NK-92 (cell line): ENCODE data around the gene REPS1.
"Not testable (repeated sequence)": the region's sequence is repeated elsewhere in the genome, so short reads cannot be mapped to it uniquely, and the experiment has no call there.

Experiments
- DNase-seq: peaks from one replicate; lab custom pipeline; 2025; ENCODE audit not compliant: unreplicated experiment; lab: John Stamatoyannopoulos, UW

REPS1 gene

GRCh38 chr6:138971601-138972000 lies 16.5 kb downstream of the REPS1 start:
- DNase-seq: no peak

DNA sequence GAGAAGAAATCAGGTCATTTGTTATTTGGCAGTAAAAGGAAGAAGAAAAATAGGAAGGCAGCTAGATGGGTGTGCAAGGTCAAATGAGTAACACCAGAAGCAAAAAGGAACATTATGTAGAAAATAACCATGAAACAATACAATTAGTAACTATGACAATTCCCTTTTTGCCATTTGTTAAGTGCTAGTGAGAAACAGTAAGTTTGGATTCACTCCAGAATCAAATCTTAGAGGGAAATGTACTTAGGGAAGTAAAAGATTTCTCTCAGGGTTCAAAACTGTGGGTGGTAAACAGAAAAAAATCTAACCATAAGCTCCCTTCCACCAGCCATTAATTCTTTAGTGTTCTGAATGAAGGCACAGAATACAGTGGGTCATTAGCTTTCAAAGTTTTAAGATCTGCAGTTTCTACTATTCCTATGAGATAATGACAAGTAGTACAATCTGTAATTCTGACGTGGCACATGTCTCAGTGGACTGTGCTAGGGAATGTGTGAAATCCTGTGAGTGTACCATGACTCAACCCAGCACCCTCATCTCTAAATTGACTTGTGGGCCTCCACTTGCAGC lies 17.1 kb downstream of the REPS1 start:
- no peak for DNase-seq

DNA sequence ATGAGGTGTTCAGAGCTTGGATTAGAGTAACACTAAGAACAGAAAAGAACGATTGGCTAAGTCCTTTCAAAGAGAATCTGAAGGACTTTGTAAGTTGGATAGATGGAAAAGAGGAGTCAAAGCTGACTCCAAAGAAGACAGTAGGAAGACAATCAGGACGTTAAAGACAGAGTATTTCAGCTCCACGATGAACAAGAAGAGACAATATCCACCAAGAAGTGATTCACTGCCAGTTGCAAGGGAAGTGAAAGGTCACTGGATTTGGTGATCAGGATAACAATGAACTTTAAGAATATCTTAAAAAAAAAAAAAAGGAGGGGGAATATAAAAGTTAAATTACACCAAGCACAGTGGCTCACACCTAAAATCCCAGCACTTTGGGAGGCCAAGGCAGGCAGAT lies 17.9 kb downstream of the REPS1 start:
- no peak for DNase-seq

DNA sequence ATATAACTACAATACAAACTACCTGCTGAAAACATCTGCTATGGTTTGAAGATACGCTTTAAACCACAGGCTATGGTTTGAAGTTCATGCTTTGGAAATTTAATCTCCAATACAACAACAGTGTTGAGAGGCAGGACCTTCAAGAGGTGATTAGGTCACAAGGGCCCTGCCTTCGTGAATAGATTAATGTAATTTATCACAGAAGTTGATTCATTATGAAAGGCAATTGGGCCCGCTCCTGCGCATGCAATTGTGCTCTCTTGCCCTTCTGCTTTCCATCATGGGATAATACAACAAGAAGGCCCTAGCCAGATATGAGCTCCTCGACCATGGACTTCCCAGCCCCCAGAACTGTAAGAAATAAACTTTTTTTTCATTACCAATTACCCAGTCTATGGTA lies 21.2 kb downstream of the REPS1 start:
- DNase-seq: no peak

DNA sequence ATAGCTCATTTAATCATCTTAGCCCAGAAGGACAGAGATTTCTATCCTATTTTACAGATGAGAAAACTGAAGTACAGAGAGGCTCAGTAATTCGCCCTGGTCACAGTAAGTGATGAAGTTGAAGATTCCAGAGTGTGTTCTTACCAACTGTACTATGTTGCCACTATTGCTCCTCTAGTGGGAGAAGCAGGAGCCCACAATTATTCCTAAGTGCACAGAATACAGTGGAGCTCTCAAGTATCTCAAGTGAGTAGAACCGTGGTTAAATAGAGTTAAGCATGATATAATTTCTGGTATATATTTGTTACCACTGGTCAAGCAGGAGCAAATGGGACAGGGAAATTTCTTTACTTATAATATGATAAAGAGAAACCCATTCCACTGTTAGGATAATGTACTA lies 22.1 kb downstream of the REPS1 start:
- no peak for DNase-seq

GRCh38 chr6:138965291-138965874 lies 22.7 kb downstream of the REPS1 start:
- no peak for DNase-seq

DNA sequence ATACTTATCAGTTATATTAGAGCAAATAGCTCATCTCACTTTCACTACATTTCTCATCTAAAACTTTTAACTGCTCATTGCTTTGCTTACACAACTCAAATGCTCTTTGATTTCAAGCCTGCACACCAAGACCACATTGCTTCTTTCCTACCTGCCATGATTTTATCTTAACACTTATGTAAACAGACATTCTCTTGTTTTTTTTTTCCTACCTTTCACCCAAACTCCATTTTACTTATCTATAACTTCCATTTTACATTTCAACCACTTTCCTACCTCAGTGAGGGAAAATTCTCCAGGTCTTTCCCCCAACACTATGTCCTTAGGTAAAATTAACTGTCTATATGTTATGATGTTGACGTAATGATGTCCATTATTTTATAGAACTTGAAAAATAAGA lies 24.0 kb downstream of the REPS1 start:
- no peak for DNase-seq

DNA sequence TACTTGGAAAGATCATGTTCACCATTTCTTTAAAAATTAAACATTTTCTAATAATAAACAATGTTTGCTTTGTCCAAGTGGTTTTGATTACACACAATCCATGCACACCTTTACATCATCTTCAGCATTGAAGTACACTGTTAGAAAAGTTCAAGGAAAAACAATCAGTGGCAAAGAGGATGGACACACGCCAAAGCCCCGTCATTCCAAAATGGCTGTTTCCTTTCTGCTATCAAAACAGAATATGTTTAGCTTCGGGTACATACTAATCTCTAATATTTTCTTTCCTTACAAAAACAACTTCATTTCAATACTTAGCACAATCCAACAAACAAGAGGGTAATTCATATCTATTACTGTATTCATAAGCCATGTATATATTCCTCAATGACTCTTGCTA lies 24.5 kb downstream of the REPS1 start:
- DNase-seq: no peak

GRCh38 chr6:138963119-138963518 lies 24.9 kb downstream of the REPS1 start:
- no peak for DNase-seq

- no peak for DNase-seq
Observed at GRCh38 chr6:138959521-138959920, 28.5 kb downstream of the REPS1 start.

DNA sequence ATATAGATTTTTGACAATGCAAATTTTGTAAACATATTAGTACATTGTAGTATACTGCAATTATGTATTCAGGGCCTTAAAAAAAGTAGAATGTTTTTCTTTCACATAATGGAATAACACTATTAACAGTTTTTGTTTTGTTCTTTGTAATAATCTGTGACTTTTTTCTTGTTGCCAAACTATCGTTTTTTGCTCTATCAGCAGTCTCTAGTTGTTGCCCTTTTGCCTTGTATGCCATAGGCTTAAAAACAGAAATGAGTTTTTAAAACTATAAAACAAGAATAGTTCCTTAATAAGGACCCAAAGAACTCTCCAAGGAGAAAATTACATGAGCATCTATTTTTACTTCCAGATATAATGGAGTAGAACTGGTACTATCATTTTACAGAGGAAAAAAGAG lies 29.5 kb downstream of the REPS1 start:
- no peak for DNase-seq

DNA sequence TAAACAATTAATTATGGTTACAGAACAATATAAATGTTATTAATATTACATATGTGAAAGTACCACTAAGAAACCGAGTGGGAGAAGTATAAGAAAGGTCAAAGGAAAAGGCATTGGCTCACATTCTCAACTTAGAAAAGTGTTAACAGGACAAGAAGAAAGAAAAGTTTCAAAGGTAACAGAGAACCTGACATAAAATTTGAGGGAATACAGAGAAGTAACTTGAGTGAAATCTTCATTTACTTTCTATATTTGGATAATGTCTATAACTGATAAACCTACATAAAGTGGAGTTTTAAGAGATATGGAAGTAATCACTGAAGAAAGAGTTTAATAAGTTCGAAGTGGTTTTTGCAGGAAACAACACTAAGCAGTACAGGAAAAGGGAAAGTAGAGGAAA lies 30.1 kb downstream of the REPS1 start:
- DNase-seq: no peak

DNA sequence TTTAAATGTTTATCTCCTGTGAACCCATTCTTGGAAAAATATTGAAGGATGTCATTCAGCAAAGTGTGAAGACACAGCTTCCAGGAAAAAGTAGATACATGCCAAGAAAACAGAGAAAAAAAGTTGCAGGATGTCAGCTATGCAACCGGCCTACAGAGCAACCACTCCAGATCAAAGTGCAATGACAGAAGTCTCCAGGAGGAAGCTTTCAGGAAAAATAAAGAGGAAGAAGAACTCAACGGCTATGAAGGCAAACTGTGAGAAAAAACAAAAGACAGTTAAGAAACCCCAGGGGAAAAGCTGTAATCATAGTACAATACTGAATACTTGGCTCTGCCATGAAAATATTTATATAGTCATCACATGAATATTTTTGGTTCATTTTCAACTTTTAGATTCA lies 30.6 kb downstream of the REPS1 start:
- DNase-seq: no peak

- DNase-seq: no peak
Observed at GRCh38 chr6:138956244-138956924, 31.7 kb downstream of the REPS1 start.

GRCh38 chr6:138955262-138955661 lies 32.8 kb downstream of the REPS1 start:
- no peak for DNase-seq

DNA sequence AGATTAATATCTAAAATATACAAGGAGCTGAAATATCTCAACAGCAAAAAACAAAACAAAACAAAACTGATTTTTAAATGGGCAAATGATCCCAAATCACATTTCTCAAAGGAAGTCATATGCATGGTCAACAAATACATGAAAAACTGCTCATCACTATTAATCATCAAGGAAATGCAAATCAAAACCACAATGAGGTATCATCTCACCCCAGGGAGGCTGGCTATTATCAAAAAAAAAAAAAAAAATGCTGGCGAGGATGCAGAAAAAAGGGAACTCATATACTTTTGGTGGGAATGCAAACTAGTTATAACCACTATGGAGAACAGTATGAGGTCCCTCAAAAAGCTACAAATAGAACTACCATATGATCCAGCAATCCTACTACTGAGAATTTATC lies 34.6 kb downstream of the REPS1 start:
- no peak for DNase-seq

DNA sequence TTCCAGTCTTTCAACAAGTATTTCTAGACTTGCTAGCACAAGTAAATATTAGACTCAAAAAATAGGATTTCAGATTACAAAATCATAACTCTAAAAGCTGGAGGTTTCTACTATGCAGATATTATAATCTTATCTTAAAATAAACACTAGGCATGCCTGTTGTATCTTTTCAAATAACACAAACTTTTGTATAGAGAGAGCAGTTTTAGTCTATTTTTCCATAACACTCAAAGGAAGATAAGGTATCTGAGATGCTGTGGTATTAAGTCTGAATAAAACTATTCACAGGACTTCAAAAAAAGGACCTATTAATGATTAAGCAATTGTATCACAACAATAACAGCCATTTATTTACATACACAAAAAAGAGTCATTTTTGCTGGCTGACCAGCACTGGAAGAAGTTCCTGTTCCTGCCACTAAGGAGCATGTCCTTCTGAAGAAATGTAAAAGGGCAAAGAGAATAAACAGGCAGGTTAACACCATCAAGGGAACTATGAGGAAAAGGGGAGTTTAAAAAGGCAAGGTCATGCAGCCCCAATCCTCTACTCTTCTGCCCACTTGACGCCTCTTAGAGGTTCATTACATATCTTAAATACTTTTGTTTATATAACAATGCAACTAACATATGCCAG lies 39.4 kb downstream of the REPS1 start:
- no peak for DNase-seq

DNA sequence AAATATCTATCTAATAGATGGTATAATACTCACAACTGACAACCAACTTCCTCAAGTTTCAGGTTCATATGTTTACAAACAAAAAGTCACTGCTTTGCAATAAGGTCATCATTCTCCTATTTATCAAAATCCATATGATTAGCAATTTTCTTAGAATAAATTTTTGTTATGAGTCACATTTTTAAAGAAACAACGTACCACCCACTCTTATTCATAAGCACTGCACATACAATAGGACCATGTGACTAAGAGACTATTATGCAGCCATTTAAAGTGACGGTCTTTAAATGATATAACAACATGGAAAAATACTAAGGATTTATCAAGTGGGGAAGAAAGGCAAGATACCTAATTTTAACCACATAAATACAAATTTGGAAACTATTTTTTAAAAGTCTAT lies 40.0 kb downstream of the REPS1 start:
- no peak for DNase-seq

DNA sequence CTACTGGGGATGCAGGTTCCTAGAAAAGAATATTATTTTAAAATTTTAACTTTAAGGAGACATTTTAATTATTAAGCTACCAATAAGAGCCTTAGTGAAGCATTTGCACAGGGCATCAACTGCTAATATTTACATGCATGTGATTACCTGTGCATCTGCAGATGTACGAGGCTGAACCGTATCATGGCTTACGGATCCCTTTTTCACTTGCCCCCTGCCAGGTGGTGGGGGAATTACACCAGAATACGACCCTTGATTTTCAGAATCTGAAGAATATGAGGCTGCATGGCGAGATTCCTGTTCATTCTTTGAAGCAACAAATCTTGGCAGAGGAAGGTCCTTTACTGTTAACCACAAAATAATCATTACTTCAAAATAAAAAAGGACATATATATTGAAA lies 42.7 kb downstream of the REPS1 start:
- DNase-seq: no peak

DNA sequence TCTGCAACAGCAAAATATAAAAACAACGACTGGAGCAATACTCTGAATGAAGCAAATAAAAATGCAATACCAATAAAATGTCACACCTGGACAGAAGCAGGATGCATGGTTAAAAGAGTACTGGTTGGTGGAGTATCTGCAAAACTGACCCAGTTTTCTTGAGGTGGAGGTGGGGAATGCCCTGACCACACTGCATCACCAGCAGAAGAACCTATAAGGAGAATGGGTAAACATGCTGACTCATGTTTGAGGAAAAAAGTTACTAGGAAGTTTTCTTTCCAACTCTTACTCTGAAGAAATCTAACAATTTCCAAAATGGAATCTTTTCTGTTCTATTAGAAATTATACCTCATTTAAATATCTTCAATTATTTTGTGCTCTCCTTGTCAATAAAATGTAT lies 43.6 kb downstream of the REPS1 start:
- no peak for DNase-seq

DNA sequence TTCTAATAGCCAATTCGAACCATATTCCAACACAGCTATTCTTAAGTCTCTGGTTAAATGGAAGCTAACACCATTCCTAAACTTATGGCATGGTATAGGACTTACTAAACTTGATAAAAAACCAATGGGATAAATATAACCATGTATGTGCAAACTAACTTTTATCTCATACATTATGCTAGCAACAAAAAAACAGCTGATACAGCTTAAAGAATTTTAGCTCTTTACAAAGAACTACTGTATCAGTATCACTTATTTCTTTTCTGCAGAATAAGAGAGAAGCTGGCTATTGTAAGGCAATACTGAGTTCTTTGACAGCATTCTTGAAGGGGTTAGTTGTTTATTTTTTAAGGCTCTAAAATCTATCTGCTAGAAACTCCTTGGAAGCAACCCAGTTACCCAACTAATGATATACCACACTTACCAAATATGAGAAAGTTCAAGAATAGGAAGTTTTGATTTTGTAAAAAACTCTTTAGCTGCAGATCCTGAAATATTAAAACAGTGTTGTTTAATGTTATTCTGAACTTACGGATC lies 44.9 kb downstream of the REPS1 start:
- no peak for DNase-seq

GRCh38 chr6:138936873-138937272 lies 51.2 kb downstream of the REPS1 start:
- not testable (repeated sequence) for DNase-seq
